PFSK-1 (cell line): Measurements from ENCODE around the gene ZC3H18.

ENCODE experiments used
- FOXP2 ChIP-seq: optimal IDR thresholded peaks from 2 replicates; pipeline ENCODE3; 2011; ENCODE audit warnings: borderline replicate concordance, control low read depth, inconsistent platforms; ENCODE audit not compliant: insufficient read depth; ENCODE audit errors: extremely low read length, extremely low read depth
- POLR2AphosphoS5 ChIP-seq: IDR thresholded peaks from 2 replicates; pipeline ENCODE4 v1.6.1; 2012; ENCODE audit warnings: low read depth, mild to moderate bottlenecking, control low read depth, low read length, moderate library complexity
- SIN3A ChIP-seq: IDR thresholded peaks from 2 replicates; pipeline ENCODE4 v1.6.1; 2012; ENCODE audit warnings: mild to moderate bottlenecking, low read length, moderate library complexity, borderline replicate concordance; ENCODE audit not compliant: insufficient read depth
- TAF1 ChIP-seq: IDR thresholded peaks from 2 replicates; pipeline ENCODE4 v1.6.1; 2012; ENCODE audit warnings: low read length, control low read depth, borderline replicate concordance; ENCODE audit not compliant: insufficient read depth
- TF ChIP-seq, protein P1 (sequence below), 2 experiments: IDR thresholded peaks; 2 replicates each; pipeline versions ENCODE4 v1.6.1 to v1.8.0; 2011 to 2012; ENCODE audit warnings: low read depth in 2 of 2, low read length in 2 of 2, control low read depth in 1 of 2, inconsistent platforms in 1 of 2, mild to moderate bottlenecking in 1 of 2, moderate library complexity in 1 of 2; ENCODE audit not compliant: insufficient read depth in 1 of 2

DNA sequence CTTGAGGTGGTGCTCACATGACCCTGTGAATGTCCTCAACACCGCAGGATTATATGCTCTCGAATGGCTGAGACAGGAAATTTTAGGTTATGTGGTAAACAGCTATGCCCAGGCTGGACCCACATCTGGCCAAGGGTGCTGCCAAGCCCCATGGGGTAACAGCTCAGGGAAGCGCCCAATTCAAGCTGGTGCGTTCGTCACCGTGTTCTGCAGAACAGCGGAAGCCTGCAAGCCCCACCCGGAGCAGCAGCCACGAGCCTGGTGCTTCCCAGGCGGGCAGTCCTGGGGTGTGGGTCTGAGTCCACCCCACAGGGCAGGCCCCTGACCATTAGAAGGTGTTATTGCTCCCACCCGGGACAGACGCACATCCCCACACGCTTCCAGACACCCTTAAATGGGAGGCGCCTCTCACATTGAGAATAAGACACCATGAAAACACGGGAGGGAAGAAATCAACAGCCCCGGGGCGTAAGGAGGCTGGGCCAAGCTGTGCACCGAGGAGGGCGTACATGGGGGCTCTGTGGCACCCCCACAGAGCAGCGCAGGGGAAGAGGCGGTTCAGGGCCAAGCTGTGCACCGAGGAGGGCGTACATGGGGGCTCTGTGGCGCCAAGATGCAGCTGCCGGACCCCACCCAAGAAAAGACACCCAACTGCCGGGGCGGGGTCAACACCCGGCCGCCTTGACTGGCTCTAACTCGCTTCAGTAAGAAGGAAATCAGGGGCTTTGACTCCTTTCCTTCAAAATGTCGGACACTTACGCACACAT lies 83.6 kb downstream of the ZC3H18 start:
- TF ChIP-seq SIN3A (no peak), POLR2AphosphoS5 (no peak), TAF1 (no peak), FOXP2 (no peak)
- TF ChIP-seq, protein P1, sequence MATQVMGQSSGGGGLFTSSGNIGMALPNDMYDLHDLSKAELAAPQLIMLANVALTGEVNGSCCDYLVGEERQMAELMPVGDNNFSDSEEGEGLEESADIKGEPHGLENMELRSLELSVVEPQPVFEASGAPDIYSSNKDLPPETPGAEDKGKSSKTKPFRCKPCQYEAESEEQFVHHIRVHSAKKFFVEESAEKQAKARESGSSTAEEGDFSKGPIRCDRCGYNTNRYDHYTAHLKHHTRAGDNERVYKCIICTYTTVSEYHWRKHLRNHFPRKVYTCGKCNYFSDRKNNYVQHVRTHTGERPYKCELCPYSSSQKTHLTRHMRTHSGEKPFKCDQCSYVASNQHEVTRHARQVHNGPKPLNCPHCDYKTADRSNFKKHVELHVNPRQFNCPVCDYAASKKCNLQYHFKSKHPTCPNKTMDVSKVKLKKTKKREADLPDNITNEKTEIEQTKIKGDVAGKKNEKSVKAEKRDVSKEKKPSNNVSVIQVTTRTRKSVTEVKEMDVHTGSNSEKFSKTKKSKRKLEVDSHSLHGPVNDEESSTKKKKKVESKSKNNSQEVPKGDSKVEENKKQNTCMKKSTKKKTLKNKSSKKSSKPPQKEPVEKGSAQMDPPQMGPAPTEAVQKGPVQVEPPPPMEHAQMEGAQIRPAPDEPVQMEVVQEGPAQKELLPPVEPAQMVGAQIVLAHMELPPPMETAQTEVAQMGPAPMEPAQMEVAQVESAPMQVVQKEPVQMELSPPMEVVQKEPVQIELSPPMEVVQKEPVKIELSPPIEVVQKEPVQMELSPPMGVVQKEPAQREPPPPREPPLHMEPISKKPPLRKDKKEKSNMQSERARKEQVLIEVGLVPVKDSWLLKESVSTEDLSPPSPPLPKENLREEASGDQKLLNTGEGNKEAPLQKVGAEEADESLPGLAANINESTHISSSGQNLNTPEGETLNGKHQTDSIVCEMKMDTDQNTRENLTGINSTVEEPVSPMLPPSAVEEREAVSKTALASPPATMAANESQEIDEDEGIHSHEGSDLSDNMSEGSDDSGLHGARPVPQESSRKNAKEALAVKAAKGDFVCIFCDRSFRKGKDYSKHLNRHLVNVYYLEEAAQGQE (IDR thresholded peaks at IDR 0.05; ENCODE audit: insufficient read depth in 1 of 2, low read depth in 2 of 2, low read length in 2 of 2): no peak
